ENCODE measurements around the gene SLIT1. TPM values are rescaled to one million over a fixed set of nuclear protein-coding genes. Genes with fewer than 3 reads are reported as not detected.

Gene SLIT1
- total and polyA plus RNA-seq, 2 donors (not counting 1 experiment from before 2014, with no cell fraction given) = 0.15 to 0.49 TPM

GRCh38 chr10:97001183-97001991 is 184.4 kb downstream of the SLIT1 start:
- peaks cover 0 to 6% (median under 1%) of the 10 kb centered on the region in 3 donors for H3K9me3 ChIP-seq (ENCODE audit: control extremely low read depth in 1 of 3, control insufficient read depth in 2 of 3, insufficient read depth in 1 of 3, low read length in 2 of 3)
- no peak overlapping the region for H3K4me3 Mint-ChIP-seq
- no peak for ATAC-seq (ENCODE audit: low read depth)
- H3K79me2 ChIP-seq (ENCODE audit: control insufficient read depth, insufficient read depth, low read length) = no peaks in the 10 kb centered on the region
- H3K27ac Mint-ChIP-seq = no peak overlapping the region
- no peak overlapping the region for H3K27ac ChIP-seq (ENCODE audit: low read length in 2 of 2)
- no peaks in the 10 kb centered on the region for H4K20me1 ChIP-seq (ENCODE audit: control insufficient read depth, insufficient read depth, low read length, poor library complexity, severe bottlenecking)
- WGBS (ENCODE audit: insufficient coverage) = 95% methylated on average over 15 of the region's 17 CpGs
- H3K27me3 Mint-ChIP-seq = peaks cover 4% of the 10 kb centered on the region
- H3K4me1 ChIP-seq (ENCODE audit: control insufficient read depth in 2 of 2, insufficient read depth in 2 of 2, low read length in 2 of 2) = no peaks in the 10 kb centered on the region
- H3K9ac ChIP-seq (ENCODE audit: low read length) = no peak overlapping the region
- no peaks in the 10 kb centered on the region for H3K9me3 Mint-ChIP-seq (ENCODE audit: insufficient read depth)
- ChIA-PET POLR2A (no interaction called here), CTCF (no interaction called here)
- no peak for DNase-seq
- H2AFZ ChIP-seq (ENCODE audit: insufficient read depth, low read depth, low read length, poor library complexity, severe bottlenecking) = no peak overlapping the region
- H3K4me1 Mint-ChIP-seq = no peaks in the 10 kb centered on the region
- no peak for TF ChIP-seq CTCF (IDR thresholded peaks at IDR 0.05)
- H3K36me3 ChIP-seq (replicated peaks in 1 of 2; ENCODE audit: control extremely low read depth in 1 of 2, control insufficient read depth in 1 of 2, extremely low read depth in 1 of 2, insufficient read depth in 2 of 2, low read length in 1 of 2) = no peaks in the 10 kb centered on the region
- no peak overlapping the region for H3K4me2 ChIP-seq (replicated peaks; ENCODE audit: low read depth, low read length, poor library complexity, severe bottlenecking)
- H3K27me3 ChIP-seq (replicated peaks in 1 of 4; ENCODE audit: control extremely low read depth in 1 of 4, control insufficient read depth in 3 of 4, insufficient read depth in 4 of 4, low read length in 3 of 4) = no peaks in the 10 kb centered on the region
- H3K4me3 ChIP-seq (ENCODE audit: control extremely low read depth in 1 of 5, extremely low read depth in 1 of 5, insufficient read depth in 1 of 5, low read depth in 2 of 5, low read length in 4 of 5) = no peak overlapping the region
- intact Hi-C loops (cut with micrococcal nuclease) = no loop called here

DNA sequence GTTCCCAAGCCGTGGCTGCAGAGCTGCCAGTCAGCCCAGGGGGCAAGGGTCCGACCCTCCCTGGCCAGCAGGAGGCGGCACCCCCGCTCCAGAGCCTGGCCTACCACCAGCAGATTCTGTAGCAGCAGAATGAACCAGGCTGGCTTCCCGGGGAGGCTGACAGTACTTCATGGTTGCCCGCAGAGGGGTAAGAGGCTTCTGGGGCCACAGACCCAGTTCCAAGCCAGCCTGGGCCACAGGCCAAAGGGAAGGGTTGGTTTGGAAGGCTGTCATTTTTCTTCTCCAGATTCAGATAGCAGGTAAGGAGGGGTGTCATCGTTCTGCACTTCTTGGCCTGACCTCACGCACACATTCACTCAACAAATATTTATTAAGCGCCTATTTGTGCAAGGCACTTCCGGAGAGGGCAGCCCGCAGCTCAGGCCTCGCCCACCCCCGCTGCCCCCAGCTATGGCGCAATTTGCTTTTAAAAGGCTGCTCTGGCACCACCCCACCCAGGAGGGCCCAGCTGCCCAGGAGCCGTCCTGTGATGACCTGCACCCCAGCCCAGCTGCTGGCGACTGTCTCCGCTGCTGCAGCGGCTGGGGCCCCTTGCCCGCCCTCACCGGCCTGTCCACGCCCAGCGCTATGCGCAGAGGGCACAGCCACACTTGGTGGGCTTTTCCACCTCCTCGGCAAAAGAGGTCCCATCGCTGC is 185.1 kb downstream of the SLIT1 start:
- no peaks in the 10 kb centered on the region for H3K9me3 Mint-ChIP-seq (ENCODE audit: insufficient read depth)

More for the DNA sequence above, 185.1 kb downstream of the SLIT1 start:
- no peaks in the 10 kb centered on the region for H3K4me1 ChIP-seq (ENCODE audit: control insufficient read depth in 2 of 2, insufficient read depth in 2 of 2, low read length in 2 of 2)
- H3K36me3 ChIP-seq (replicated peaks in 1 of 2; ENCODE audit: control extremely low read depth in 1 of 2, control insufficient read depth in 1 of 2, extremely low read depth in 1 of 2, insufficient read depth in 2 of 2, low read length in 1 of 2) = no peaks in the 10 kb centered on the region
- Mint-ChIP-seq H3K4me3 (no peak overlapping the region), H3K27me3 (peaks cover 2% of the 10 kb centered on the region), H3K27ac (no peak overlapping the region), H3K4me1 (no peaks in the 10 kb centered on the region)
- H2AFZ ChIP-seq (ENCODE audit: insufficient read depth, low read depth, low read length, poor library complexity, severe bottlenecking) = no peak overlapping the region
- H3K4me3 ChIP-seq (ENCODE audit: control extremely low read depth in 1 of 5, extremely low read depth in 1 of 5, insufficient read depth in 1 of 5, low read depth in 2 of 5, low read length in 4 of 5) = no peak overlapping the region
- intact Hi-C loops (cut with micrococcal nuclease) = no loop called here
- no peaks in the 10 kb centered on the region for H4K20me1 ChIP-seq (ENCODE audit: control insufficient read depth, insufficient read depth, low read length, poor library complexity, severe bottlenecking)
- TF ChIP-seq EZH2 (IDR thresholded peaks at IDR 0.05; ENCODE audit: borderline replicate concordance, insufficient read depth, low read depth, low read length, poor library complexity, severe bottlenecking) (no peak), CTCF (IDR thresholded peaks at IDR 0.05) (no peak)
- DNase-seq (no peak), ATAC-seq (ENCODE audit: low read depth) (no peak)
- no peaks in the 10 kb centered on the region for H3K27me3 ChIP-seq (replicated peaks in 1 of 4; ENCODE audit: control extremely low read depth in 1 of 4, control insufficient read depth in 3 of 4, insufficient read depth in 4 of 4, low read length in 3 of 4)
- WGBS (ENCODE audit: insufficient coverage) = 94% methylated on average over 23 of the region's 25 CpGs
- H3K9me3 ChIP-seq (ENCODE audit: control extremely low read depth in 1 of 3, control insufficient read depth in 2 of 3, insufficient read depth in 1 of 3, low read length in 2 of 3) = no peaks in the 10 kb centered on the region
- no peaks in the 10 kb centered on the region for H3K79me2 ChIP-seq (ENCODE audit: control insufficient read depth, insufficient read depth, low read length)
- H3K9ac ChIP-seq (ENCODE audit: low read length) = no peak overlapping the region
- ChIA-PET POLR2A (no interaction called here), CTCF (no interaction called here)
- H3K4me2 ChIP-seq (replicated peaks; ENCODE audit: low read depth, low read length, poor library complexity, severe bottlenecking) = no peak overlapping the region
- H3K27ac ChIP-seq (ENCODE audit: low read length in 2 of 2) = no peak overlapping the region
